HEK293 (cell line): Measurements from ENCODE around the gene SLC2A4.

ENCODE experiments used
- CTCF ChIA-PET: fragments of 350-600 bp; formaldehyde crosslinking; extraction: SDS; loops from one replicate; lab custom pipeline; 2021; ENCODE audit warnings: antibody characterized with exemption; lab: Yijun Ruan, JAX
- POLR2A ChIA-PET: fragments of 300-600 bp; formaldehyde crosslinking; extraction: SDS; loops from one replicate; lab custom pipeline; 2020; ENCODE audit warnings: antibody characterized with exemption, inconsistent platforms; lab: Yijun Ruan, JAX
- H3K27ac ChIP-seq: fragments of 200-500 bp; sonication (Bioruptor generic); 2 replicates; pipeline ENCODE4 v1.5.1; 2014; ENCODE audit warnings: low read depth, low read length, control low read depth, inconsistent platforms; ENCODE audit errors: extremely low read depth
- H3K36me3 ChIP-seq, 2 experiments: fragments of 200-500 bp in 1 of 2; sonication (Bioruptor generic) in 1 of 2; 1 replicate in 1 of 2; 2 replicates in 1 of 2; pipeline ENCODE4 v1.5.1; 2014 to 2017; ENCODE audit warnings: inconsistent platforms in 2 of 2, low read length in 2 of 2; ENCODE audit not compliant: control insufficient read depth in 2 of 2, insufficient read depth in 1 of 2
- H3K4me1 ChIP-seq: fragments of 200-500 bp; sonication (Bioruptor generic); 2 replicates; pipeline ENCODE4 v1.5.1; 2014; ENCODE audit warnings: mild to moderate bottlenecking, low read length, inconsistent platforms; ENCODE audit not compliant: control insufficient read depth, insufficient read depth
- H3K4me3 ChIP-seq: 2 replicates; pipeline ENCODE4 v1.5.1; 2011; ENCODE audit warnings: low read depth, mild to moderate bottlenecking, control low read depth, low read length, moderate library complexity
- H3K9me3 ChIP-seq: fragments of 200-500 bp; sonication (Bioruptor generic); 2 replicates; pipeline ENCODE4 v1.5.1; 2014; ENCODE audit warnings: low read depth, low read length, inconsistent platforms; ENCODE audit not compliant: control insufficient read depth, insufficient read depth
- GLIS2 ChIP-seq: fragments of 450-650 bp; formaldehyde crosslinking; IDR thresholded peaks from 2 replicates; pipeline ENCODE4 v1.5.1; 2016; ENCODE audit warnings: missing biosample characterization, missing genetic modification characterization
- PATZ1 ChIP-seq: fragments of 450-650 bp; formaldehyde crosslinking; IDR thresholded peaks from 2 replicates; pipeline ENCODE4 v1.5.1; 2016; ENCODE audit warnings: missing biosample characterization, missing genetic modification characterization
- SALL2 ChIP-seq: fragments of 450-650 bp; formaldehyde crosslinking; IDR thresholded peaks from 2 replicates; pipeline ENCODE4 v1.5.0; 2017; ENCODE audit warnings: missing biosample characterization, mild to moderate bottlenecking, missing genetic modification characterization, borderline replicate concordance
- ZBTB48 ChIP-seq: fragments of 450-650 bp; formaldehyde crosslinking; IDR thresholded peaks from 2 replicates; pipeline ENCODE4 v1.5.1; 2016; ENCODE audit warnings: missing biosample characterization, missing genetic modification characterization
- ZNF138 ChIP-seq: fragments of 450-650 bp; formaldehyde crosslinking; IDR thresholded peaks from 2 replicates; pipeline ENCODE4 v1.5.1; 2016; ENCODE audit warnings: missing biosample characterization, missing genetic modification characterization, borderline replicate concordance
- ZNF202 ChIP-seq: fragments of 450-650 bp; formaldehyde crosslinking; IDR thresholded peaks from 2 replicates; pipeline ENCODE4 v1.5.1; 2016; ENCODE audit warnings: missing biosample characterization, missing genetic modification characterization, borderline replicate concordance
- ZNF23 ChIP-seq: fragments of 450-650 bp; formaldehyde crosslinking; IDR thresholded peaks from 2 replicates; pipeline ENCODE4 v1.5.1; 2016; ENCODE audit warnings: missing biosample characterization, missing genetic modification characterization, borderline replicate concordance
- ZNF302 ChIP-seq: fragments of 450-650 bp; formaldehyde crosslinking; IDR thresholded peaks from 2 replicates; pipeline ENCODE4 v1.5.1; 2016; ENCODE audit warnings: missing biosample characterization, missing genetic modification characterization, low read depth
- ZNF426 ChIP-seq: fragments of 450-650 bp; formaldehyde crosslinking; IDR thresholded peaks from 2 replicates; pipeline ENCODE4 v1.5.1; 2017; ENCODE audit warnings: missing biosample characterization, missing genetic modification characterization, mild to moderate bottlenecking, inconsistent platforms, moderate library complexity
- ZNF596 ChIP-seq: fragments of 450-650 bp; IDR thresholded peaks from 2 replicates; pipeline ENCODE4 v1.5.0; 2018; ENCODE audit warnings: missing biosample characterization, mild to moderate bottlenecking, missing genetic modification characterization, moderate library complexity
- ZNF747 ChIP-seq: fragments of 450-650 bp; formaldehyde crosslinking; IDR thresholded peaks from 2 replicates; pipeline ENCODE4 v1.5.1; 2016; ENCODE audit warnings: missing biosample characterization, missing genetic modification characterization
- ZSCAN16 ChIP-seq: fragments of 450-650 bp; formaldehyde crosslinking; IDR thresholded peaks from 2 replicates; pipeline ENCODE4 v1.5.1; 2016; ENCODE audit warnings: missing biosample characterization, missing genetic modification characterization
- ZSCAN18 ChIP-seq: fragments of 450-650 bp; formaldehyde crosslinking; IDR thresholded peaks from 2 replicates; pipeline ENCODE4 v1.5.1; 2016; ENCODE audit warnings: missing biosample characterization, missing genetic modification characterization
- TF ChIP-seq, protein P1 (sequence below): fragments of 450-650 bp; formaldehyde crosslinking; IDR thresholded peaks from 2 replicates; pipeline ENCODE4 v1.5.1; 2016; ENCODE audit warnings: missing biosample characterization, missing genetic modification characterization
- TF ChIP-seq, protein P2 (sequence below): fragments of 450-650 bp; formaldehyde crosslinking; IDR thresholded peaks from 2 replicates; pipeline ENCODE4 v1.5.1; 2016; ENCODE audit warnings: missing biosample characterization, missing genetic modification characterization

Gene SLC2A4

GRCh38 chr17:7235693-7236665 lies 45.5 kb upstream of the SLC2A4 start (continued):
- TF ChIP-seq, protein P1, sequence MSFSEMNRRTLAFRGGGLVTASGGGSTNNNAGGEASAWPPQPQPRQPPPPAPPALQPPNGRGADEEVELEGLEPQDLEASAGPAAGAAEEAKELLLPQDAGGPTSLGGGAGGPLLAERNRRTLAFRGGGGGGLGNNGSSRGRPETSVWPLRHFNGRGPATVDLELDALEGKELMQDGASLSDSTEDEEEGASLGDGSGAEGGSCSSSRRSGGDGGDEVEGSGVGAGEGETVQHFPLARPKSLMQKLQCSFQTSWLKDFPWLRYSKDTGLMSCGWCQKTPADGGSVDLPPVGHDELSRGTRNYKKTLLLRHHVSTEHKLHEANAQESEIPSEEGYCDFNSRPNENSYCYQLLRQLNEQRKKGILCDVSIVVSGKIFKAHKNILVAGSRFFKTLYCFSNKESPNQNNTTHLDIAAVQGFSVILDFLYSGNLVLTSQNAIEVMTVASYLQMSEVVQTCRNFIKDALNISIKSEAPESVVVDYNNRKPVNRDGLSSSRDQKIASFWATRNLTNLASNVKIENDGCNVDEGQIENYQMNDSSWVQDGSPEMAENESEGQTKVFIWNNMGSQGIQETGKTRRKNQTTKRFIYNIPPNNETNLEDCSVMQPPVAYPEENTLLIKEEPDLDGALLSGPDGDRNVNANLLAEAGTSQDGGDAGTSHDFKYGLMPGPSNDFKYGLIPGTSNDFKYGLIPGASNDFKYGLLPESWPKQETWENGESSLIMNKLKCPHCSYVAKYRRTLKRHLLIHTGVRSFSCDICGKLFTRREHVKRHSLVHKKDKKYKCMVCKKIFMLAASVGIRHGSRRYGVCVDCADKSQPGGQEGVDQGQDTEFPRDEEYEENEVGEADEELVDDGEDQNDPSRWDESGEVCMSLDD (tag by site-specific recombination) = no peak
- TF ChIP-seq, all 188 proteins: peak for 6

GRCh38 chr17:7236808-7237207 lies 44.7 kb upstream of the SLC2A4 start:
- peaks cover 10% of the 10 kb centered on the region; the same call in 1 of the 2 replicates for H3K4me1 ChIP-seq
- H3K9me3 ChIP-seq = no peaks in the 10 kb centered on the region
- CTCF ChIA-PET = interaction anchor here (0.7 to 1.3 kb wide), 3 partner anchors 16 to 1098 kb away, joined by 3 to 6 read pairs (median 4); partner anchors contain the start of genes ACADVL and DLG4
- POLR2A ChIA-PET = interaction anchor here (0.6 to 14.2 kb wide), 3 partner anchors 15 to 77 kb away, joined by 4 to 284 read pairs (median 4); partner anchors contain the start of genes ACADVL and DLG4
- peak overlapping the region; percentile 90 for H3K27ac ChIP-seq
- TF ChIP-seq ZNF302 (no peak), ZNF596 (tag by site-specific recombination) (no peak), ZNF138 (tag by site-specific recombination) (no peak), SALL2 (tag by site-specific recombination) (no peak), ZNF426 (tag by site-specific recombination) (no peak), ZNF747 (tag by site-specific recombination) (no peak), ZSCAN16 (tag by site-specific recombination) (no peak), ZSCAN18 (tag by site-specific recombination) (no peak), ZNF202 (no peak), ZNF23 (tag by site-specific recombination) (no peak)
- H3K4me3 ChIP-seq = no peak overlapping the region; the same call in 1 of the 2 replicates
- H3K36me3 ChIP-seq = peaks cover 18 to 50% of the 10 kb centered on the region in 2 experiments

GRCh38 chr17:7237266-7237760 lies 44.2 kb upstream of the SLC2A4 start:
- Histone ChIP-seq H3K36me3 (peaks cover 18 to 46% of the 10 kb centered on the region in 2 experiments), H3K9me3 (no peaks in the 10 kb centered on the region), H3K27ac (peak overlapping the region; percentile 90), H3K4me3 (peak overlapping the region; percentile 90), H3K4me1 (peaks cover 10% of the 10 kb centered on the region; the same call in 1 of the 2 replicates)
- CTCF ChIA-PET = interaction anchor here (0.7 to 3.0 kb wide), 3 partner anchors 17 to 1098 kb away, joined by 3 to 12 read pairs (median 6); partner anchors contain the start of genes ACADVL and DLG4
- POLR2A ChIA-PET = interaction anchor here (0.6 to 14.2 kb wide), 7 partner anchors 13 to 466 kb away, joined by 4 to 284 read pairs (median 7); partner anchors contain the start of genes ACADVL, DLG4, NEURL4 and POLR2A
- TF ChIP-seq, protein P2, sequence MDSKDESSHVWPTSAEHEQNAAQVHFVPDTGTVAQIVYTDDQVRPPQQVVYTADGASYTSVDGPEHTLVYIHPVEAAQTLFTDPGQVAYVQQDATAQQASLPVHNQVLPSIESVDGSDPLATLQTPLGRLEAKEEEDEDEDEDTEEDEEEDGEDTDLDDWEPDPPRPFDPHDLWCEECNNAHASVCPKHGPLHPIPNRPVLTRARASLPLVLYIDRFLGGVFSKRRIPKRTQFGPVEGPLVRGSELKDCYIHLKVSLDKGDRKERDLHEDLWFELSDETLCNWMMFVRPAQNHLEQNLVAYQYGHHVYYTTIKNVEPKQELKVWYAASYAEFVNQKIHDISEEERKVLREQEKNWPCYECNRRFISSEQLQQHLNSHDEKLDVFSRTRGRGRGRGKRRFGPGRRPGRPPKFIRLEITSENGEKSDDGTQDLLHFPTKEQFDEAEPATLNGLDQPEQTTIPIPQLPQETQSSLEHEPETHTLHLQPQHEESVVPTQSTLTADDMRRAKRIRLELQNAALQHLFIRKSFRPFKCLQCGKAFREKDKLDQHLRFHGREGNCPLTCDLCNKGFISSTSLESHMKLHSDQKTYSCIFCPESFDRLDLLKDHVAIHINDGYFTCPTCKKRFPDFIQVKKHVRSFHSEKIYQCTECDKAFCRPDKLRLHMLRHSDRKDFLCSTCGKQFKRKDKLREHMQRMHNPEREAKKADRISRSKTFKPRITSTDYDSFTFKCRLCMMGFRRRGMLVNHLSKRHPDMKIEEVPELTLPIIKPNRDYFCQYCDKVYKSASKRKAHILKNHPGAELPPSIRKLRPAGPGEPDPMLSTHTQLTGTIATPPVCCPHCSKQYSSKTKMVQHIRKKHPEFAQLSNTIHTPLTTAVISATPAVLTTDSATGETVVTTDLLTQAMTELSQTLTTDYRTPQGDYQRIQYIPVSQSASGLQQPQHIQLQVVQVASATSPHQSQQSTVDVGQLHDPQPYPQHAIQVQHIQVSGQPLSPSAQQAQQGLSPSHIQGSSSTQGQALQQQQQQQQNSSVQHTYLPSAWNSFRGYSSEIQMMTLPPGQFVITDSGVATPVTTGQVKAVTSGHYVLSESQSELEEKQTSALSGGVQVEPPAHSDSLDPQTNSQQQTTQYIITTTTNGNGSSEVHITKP (tag by site-specific recombination) = peak; percentile 98
- peak; percentile 84; the same call in 1 of the 2 replicates for TF ChIP-seq GLIS2 (tag by site-specific recombination)
- no peak for TF ChIP-seq PATZ1 (tag by site-specific recombination)
- 0 out of 2 replicates have a peak, but pooled peaks have one; percentile 41 for TF ChIP-seq ZBTB48 (tag by site-specific recombination)
